Kidney tubule cell (primary cell): Measurements from ENCODE around the gene B3GALT5.
A peak's percentile ranks its signal among the peaks of the same experiment; 100 is the strongest.

ENCODE experiments used
- DNase-seq: peaks from one replicate; pipeline ENCODE4 v3.0.0-alpha.2; 2018; ENCODE audit warnings: low spot score

The B3GALT5 gene

GRCh38 chr21:39604951-39605350, 7.8 kb upstream of the B3GALT5 start:
- DNase-seq: no peak

- DNase-seq: peak; percentile 63
Measured at GRCh38 chr21:39610703-39611102, 2.0 kb upstream of the B3GALT5 start.

GRCh38 chr21:39611551-39612190, 1.1 kb upstream of the B3GALT5 start:
- no peak for DNase-seq

- no peak for DNase-seq
Measured at GRCh38 chr21:39613041-39613934, 548 bp downstream of the B3GALT5 start.

GRCh38 chr21:39616211-39616772, 3.6 kb downstream of the B3GALT5 start:
- DNase-seq: no peak

- no peak for DNase-seq
Measured at GRCh38 chr21:39620856-39621255, 8.1 kb downstream of the B3GALT5 start.

- DNase-seq: peak; percentile 18
Measured at GRCh38 chr21:39625211-39625895, 12.6 kb downstream of the B3GALT5 start.

- DNase-seq: no peak
Measured at GRCh38 chr21:39628385-39628784, 15.6 kb downstream of the B3GALT5 start.

- peak; percentile 93 for DNase-seq
Measured at GRCh38 chr21:39630191-39630591, 17.5 kb downstream of the B3GALT5 start.

- peak; percentile 48 for DNase-seq
Measured at GRCh38 chr21:39630827-39631226, 18.1 kb downstream of the B3GALT5 start.

GRCh38 chr21:39631842-39632562, 19.3 kb downstream of the B3GALT5 start:
- DNase-seq: no peak

GRCh38 chr21:39632796-39633442, 20.2 kb downstream of the B3GALT5 start:
- peak; percentile 90 for DNase-seq

GRCh38 chr21:39633770-39634181, 21.0 kb downstream of the B3GALT5 start:
- peak; percentile 97 for DNase-seq

GRCh38 chr21:39634507-39634906, 21.8 kb downstream of the B3GALT5 start:
- DNase-seq: no peak

GRCh38 chr21:39637197-39637970, 24.6 kb downstream of the B3GALT5 start:
- no peak for DNase-seq

GRCh38 chr21:39637971-39638240, 25.2 kb downstream of the B3GALT5 start:
- no peak for DNase-seq

- no peak for DNase-seq
Measured at GRCh38 chr21:39638281-39638680, 25.5 kb downstream of the B3GALT5 start.

GRCh38 chr21:39640754-39641153, 28.0 kb downstream of the B3GALT5 start:
- no peak for DNase-seq

- no peak for DNase-seq
Measured at GRCh38 chr21:39641827-39642450, 29.2 kb downstream of the B3GALT5 start.

GRCh38 chr21:39644062-39644560, 31.4 kb downstream of the B3GALT5 start:
- DNase-seq: no peak
